Thyroid gland (tissue), 4 donors: ENCODE results near the gene KCTD19.

Experiments
- CTCF ChIP-seq, 6 experiments: fragments of 200-600 bp in 3 of 6; fragments of 450-650 bp in 3 of 6; sonication (generic) in 3 of 6; IDR thresholded peaks; one replicate each; pipeline ENCODE4 v1.5.1; 2016 to 2019; ENCODE audit warnings: antibody characterized with exemption in 6 of 6, mild to moderate bottlenecking in 2 of 6, inconsistent platforms in 1 of 6, moderate library complexity in 1 of 6
- POLR2A ChIP-seq, 2 donors: fragments of 450-650 bp; IDR thresholded peaks; one replicate each; pipeline ENCODE4 v1.6.1; 2017; ENCODE audit warnings: antibody characterized with exemption in 2 of 2, mild to moderate bottlenecking in 2 of 2, moderate library complexity in 1 of 2

DNA sequence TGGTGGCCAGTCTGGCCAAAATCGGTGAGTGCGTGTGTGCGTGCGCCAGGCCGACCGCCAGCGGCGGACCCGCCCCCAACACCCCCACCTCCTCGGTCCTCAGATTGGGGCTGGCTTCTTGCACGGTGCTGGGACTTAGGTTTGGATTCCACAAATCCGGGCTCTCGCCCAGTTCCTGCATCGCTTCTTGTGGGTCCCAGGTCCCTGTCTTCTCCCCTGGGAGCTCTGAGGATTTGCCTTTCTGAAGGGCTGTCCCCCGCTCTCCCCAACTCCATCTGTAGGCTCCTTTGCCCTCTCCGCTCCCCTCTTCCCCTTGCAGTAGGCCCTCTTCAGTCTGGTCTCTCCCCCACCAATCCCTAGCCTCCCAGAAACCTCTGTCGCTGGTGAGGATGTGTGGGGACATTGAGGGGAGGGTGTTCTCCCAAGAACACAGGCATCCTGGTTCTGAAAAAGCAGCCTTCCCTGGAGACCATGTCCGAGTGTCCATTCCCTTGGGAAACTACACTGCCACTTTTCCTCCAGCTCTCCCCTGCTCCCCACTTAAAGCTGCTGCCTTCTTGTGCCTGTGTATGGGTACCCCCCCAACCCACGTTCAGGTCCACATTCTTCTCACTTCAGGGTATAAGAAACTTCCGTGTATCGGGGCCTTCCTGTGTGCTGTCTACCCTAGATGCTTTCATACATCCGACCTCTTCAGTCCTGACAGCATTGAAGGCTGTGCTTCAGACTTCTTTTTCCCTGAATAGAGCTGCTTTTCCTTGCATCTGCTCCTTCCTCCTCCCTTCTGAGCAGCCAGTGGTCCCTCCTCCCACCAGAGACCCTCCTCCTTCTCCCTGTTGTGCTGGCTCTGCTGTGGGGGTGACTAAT is 77.1 kb downstream of the KCTD19 start:
- TF ChIP-seq CTCF (IDR thresholded peaks at IDR 0.05) = no peak
- TF ChIP-seq POLR2A (IDR thresholded peaks at IDR 0.05) = no peak
